Vagina (tissue), 2 donors: ENCODE results near the gene SLC27A2.

Experiments used
- POLR2A ChIP-seq, 2 donors: fragments of 450-650 bp; IDR thresholded peaks; one replicate each; pipeline ENCODE4 v1.6.1; 2017; ENCODE audit warnings: antibody characterized with exemption in 2 of 2, mild to moderate bottlenecking in 2 of 2, moderate library complexity in 2 of 2
- POLR2AphosphoS5 ChIP-seq, 2 donors: sonication (generic); formaldehyde crosslinking; IDR thresholded peaks; one replicate each; pipeline ENCODE4 v1.9.0; 2017; ENCODE audit warnings: antibody characterized with exemption in 2 of 2, mild to moderate bottlenecking in 2 of 2, low read depth in 1 of 2; ENCODE audit not compliant: insufficient read depth in 1 of 2
- TF ChIP-seq, protein P1 (sequence below), 3 experiments: fragments of 450-650 bp in 2 of 3; fragments of 200-600 bp in 1 of 3; sonication (generic) in 1 of 3; IDR thresholded peaks; one replicate each; pipeline ENCODE4 v1.5.1; 2017 to 2019; ENCODE audit warnings: antibody characterized with exemption in 3 of 3, mild to moderate bottlenecking in 2 of 3, moderate library complexity in 2 of 3

DNA sequence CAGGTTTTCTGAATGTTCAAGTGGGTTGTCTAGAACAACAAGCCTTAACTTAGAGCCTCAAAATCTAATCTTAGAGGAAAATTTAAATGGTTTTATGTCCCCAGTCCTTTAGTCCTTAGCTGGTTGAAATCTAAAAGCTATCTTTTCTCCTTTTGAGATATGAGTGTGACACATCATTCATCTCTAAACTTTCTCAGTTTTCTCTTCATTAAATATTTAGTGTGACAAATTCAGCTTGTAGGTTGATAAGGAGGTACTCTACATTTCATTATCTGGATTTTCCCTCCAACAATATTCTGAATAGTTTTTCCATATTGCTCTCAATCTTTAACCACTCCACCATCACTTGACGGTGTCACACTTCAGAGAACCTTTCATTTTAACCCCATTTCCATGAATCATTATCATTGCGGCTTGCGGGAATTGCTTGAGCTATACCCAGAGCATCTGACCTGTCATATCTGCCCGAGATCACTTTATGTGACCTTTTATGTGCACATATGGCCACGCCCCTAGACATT, 46.9 kb upstream of the SLC27A2 start:
- TF ChIP-seq, protein P1, sequence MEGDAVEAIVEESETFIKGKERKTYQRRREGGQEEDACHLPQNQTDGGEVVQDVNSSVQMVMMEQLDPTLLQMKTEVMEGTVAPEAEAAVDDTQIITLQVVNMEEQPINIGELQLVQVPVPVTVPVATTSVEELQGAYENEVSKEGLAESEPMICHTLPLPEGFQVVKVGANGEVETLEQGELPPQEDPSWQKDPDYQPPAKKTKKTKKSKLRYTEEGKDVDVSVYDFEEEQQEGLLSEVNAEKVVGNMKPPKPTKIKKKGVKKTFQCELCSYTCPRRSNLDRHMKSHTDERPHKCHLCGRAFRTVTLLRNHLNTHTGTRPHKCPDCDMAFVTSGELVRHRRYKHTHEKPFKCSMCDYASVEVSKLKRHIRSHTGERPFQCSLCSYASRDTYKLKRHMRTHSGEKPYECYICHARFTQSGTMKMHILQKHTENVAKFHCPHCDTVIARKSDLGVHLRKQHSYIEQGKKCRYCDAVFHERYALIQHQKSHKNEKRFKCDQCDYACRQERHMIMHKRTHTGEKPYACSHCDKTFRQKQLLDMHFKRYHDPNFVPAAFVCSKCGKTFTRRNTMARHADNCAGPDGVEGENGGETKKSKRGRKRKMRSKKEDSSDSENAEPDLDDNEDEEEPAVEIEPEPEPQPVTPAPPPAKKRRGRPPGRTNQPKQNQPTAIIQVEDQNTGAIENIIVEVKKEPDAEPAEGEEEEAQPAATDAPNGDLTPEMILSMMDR (IDR thresholded peaks at IDR 0.05), result no peak
- TF ChIP-seq POLR2AphosphoS5 (IDR thresholded peaks at IDR 0.05; ENCODE audit: insufficient read depth in 1 of 2, low read depth in 1 of 2), result no peak
- no peak for TF ChIP-seq POLR2A (IDR thresholded peaks at IDR 0.05)
